Lower lobe of right lung (tissue), 2 donors: ENCODE data around the gene ABHD17B. TPM values are rescaled to one million over a fixed set of nuclear protein-coding genes. Genes with fewer than 3 reads are reported as not detected.

Experiments used
- ATAC-seq, 2 donors: fragments of 200-7000 bp; cut with Tn5 transposase; one replicate each; pipeline ENCODE4 v1.9.1; 2020 to 2022; ENCODE audit warnings: mild to moderate bottlenecking in 2 of 2, moderate library complexity in 2 of 2
- DNase-seq: peaks from one replicate; pipeline ENCODE4 v3.0.0-alpha.2; 2020
- H3K27ac ChIP-seq: fragments of 200-600 bp; one replicate; pipeline ENCODE4 v1.8.0; 2022
- H3K27me3 ChIP-seq: fragments of 200-600 bp; one replicate; pipeline ENCODE4 v1.8.0; 2022; ENCODE audit warnings: low read depth
- H3K36me3 ChIP-seq: fragments of 200-600 bp; one replicate; pipeline ENCODE4 v1.8.0; 2022; ENCODE audit warnings: mild to moderate bottlenecking
- H3K4me1 ChIP-seq: fragments of 200-600 bp; one replicate; pipeline ENCODE4 v1.8.0; 2022
- H3K4me3 ChIP-seq: fragments of 200-600 bp; one replicate; pipeline ENCODE4 v1.8.0; 2022; ENCODE audit warnings: mild to moderate bottlenecking
- H3K9me3 ChIP-seq: fragments of 200-600 bp; one replicate; pipeline ENCODE4 v1.8.0; 2022
- CTCF ChIP-seq: fragments of 200-600 bp; IDR thresholded peaks from one replicate; pipeline ENCODE4 v1.8.0; 2022; ENCODE audit warnings: antibody characterized with exemption, mild to moderate bottlenecking
- intact Hi-C: fragments of 100-400 bp; cut with DNase I; formaldehyde crosslinking; loops from one replicate; pipeline ENCODE4 v1.11.0; 2022
- total RNA-seq: library from RNA; stranded (reverse); fragmentation: NEBNext Ultra II Directional; extraction: Animal tissue kit (Norgen Biotek cat#: 25700); gene quantifications from one replicate; pipeline ENCODE4 v1.2.1, GENCODE V29; 2021
- donor health status: DM: no; HTN: yes; CAD: no; lungs with severe emphysema.

ABHD17B gene
- total RNA-seq, 1 donor from 2014 or later: 12.8 TPM

- no peak for TF ChIP-seq CTCF
- intact Hi-C loops: no loop called here
- no peaks in the 10 kb centered on the region for H3K4me1 ChIP-seq
- ATAC-seq (no peak), DNase-seq (no peak)
- H3K4me3 ChIP-seq: no peak overlapping the region
- no peak overlapping the region for H3K27ac ChIP-seq
- no peaks in the 10 kb centered on the region for H3K36me3 ChIP-seq
- H3K9me3 ChIP-seq: peaks cover 16% of the 10 kb centered on the region
- no peaks in the 10 kb centered on the region for H3K27me3 ChIP-seq
Measured at GRCh38 chr9:71886015-71886414, 25.0 kb downstream of the ABHD17B start.

GRCh38 chr9:71885467-71885866 lies 25.5 kb downstream of the ABHD17B start:
- H3K4me3 ChIP-seq: no peak overlapping the region
- H3K4me1 ChIP-seq: no peaks in the 10 kb centered on the region
- DNase-seq (no peak), ATAC-seq (no peak)
- intact Hi-C loops: no loop called here
- no peak for TF ChIP-seq CTCF
- peaks cover 16% of the 10 kb centered on the region for H3K9me3 ChIP-seq
- H3K27ac ChIP-seq: no peak overlapping the region
- H3K36me3 ChIP-seq: no peaks in the 10 kb centered on the region
- H3K27me3 ChIP-seq: no peaks in the 10 kb centered on the region

- intact Hi-C loops: no loop called here
- H3K4me3 ChIP-seq: no peak overlapping the region
- H3K36me3 ChIP-seq: no peaks in the 10 kb centered on the region
- no peaks in the 10 kb centered on the region for H3K4me1 ChIP-seq
- no peaks in the 10 kb centered on the region for H3K27me3 ChIP-seq
- H3K9me3 ChIP-seq: peaks cover 22% of the 10 kb centered on the region
- ATAC-seq (no peak), DNase-seq (no peak)
- TF ChIP-seq CTCF: no peak
- H3K27ac ChIP-seq: no peak overlapping the region
Measured at GRCh38 chr9:71884005-71884404, 27.0 kb downstream of the ABHD17B start.

GRCh38 chr9:71879644-71880174 lies 31.3 kb downstream of the ABHD17B start:
- intact Hi-C loops: no loop called here
- Histone ChIP-seq H3K4me3 (no peak overlapping the region), H3K4me1 (no peaks in the 10 kb centered on the region), H3K27me3 (no peaks in the 10 kb centered on the region), H3K9me3 (peaks cover 39% of the 10 kb centered on the region), H3K27ac (no peak overlapping the region), H3K36me3 (peaks cover under 1% of the 10 kb centered on the region)
- ATAC-seq (no peak), DNase-seq (no peak)
- TF ChIP-seq CTCF: no peak

GRCh38 chr9:71878327-71879274 lies 32.4 kb downstream of the ABHD17B start:
- no peak for DNase-seq
- intact Hi-C loops: no loop called here
- Histone ChIP-seq H3K4me3 (no peak overlapping the region), H3K4me1 (no peaks in the 10 kb centered on the region), H3K9me3 (peaks cover 28% of the 10 kb centered on the region), H3K27ac (no peak overlapping the region), H3K36me3 (peaks cover 11% of the 10 kb centered on the region), H3K27me3 (no peaks in the 10 kb centered on the region)
- no peak for TF ChIP-seq CTCF
- no peak for ATAC-seq
